ENCODE measurements around the gene GPR173. TPM values are rescaled to one million over a fixed set of nuclear protein-coding genes. Genes with fewer than 3 reads are reported as not detected.

Gene GPR173
- total RNA-seq, 4 donors from 2014 or later: 0.57 to 0.67 TPM; not detected in 2

GRCh38 chrX:53065104-53065503 lies 16.5 kb downstream of the GPR173 start:
- Histone ChIP-seq H3K27me3 (no peaks in the 10 kb centered on the region), H3K4me1 (no peaks in the 10 kb centered on the region), H3K36me3 (no peaks in the 10 kb centered on the region), H3K9me3 (no peaks in the 10 kb centered on the region), H3K27ac (no peak overlapping the region), H3K4me3 (no peak overlapping the region)
- no peak for DNase-seq
- TF ChIP-seq, protein P1, sequence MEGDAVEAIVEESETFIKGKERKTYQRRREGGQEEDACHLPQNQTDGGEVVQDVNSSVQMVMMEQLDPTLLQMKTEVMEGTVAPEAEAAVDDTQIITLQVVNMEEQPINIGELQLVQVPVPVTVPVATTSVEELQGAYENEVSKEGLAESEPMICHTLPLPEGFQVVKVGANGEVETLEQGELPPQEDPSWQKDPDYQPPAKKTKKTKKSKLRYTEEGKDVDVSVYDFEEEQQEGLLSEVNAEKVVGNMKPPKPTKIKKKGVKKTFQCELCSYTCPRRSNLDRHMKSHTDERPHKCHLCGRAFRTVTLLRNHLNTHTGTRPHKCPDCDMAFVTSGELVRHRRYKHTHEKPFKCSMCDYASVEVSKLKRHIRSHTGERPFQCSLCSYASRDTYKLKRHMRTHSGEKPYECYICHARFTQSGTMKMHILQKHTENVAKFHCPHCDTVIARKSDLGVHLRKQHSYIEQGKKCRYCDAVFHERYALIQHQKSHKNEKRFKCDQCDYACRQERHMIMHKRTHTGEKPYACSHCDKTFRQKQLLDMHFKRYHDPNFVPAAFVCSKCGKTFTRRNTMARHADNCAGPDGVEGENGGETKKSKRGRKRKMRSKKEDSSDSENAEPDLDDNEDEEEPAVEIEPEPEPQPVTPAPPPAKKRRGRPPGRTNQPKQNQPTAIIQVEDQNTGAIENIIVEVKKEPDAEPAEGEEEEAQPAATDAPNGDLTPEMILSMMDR (IDR thresholded peaks at IDR 0.05): no peak
- TF ChIP-seq POLR2A (IDR thresholded peaks at IDR 0.05): no peak

DNA sequence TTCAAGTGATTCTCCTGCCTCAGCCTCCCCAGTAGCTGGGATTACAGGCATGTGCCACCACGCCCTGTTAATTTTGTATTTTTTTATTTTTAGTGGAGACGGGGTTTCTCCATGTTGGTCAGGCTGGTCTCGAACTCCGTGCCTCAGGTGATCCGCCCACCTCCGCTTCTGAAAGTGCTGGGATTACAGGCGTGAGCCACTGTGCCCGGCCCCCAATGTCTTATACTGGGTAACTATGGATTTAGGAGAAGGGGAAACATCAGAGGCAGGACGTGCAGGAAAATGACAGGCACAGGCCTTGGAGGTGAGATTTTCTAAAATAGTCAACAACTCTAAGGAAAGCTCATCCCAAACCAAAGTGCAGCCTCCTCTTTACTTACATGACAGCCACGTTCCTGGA lies 22.5 kb downstream of the GPR173 start:
- H3K27me3 ChIP-seq: no peaks in the 10 kb centered on the region
- DNase-seq: no peak
- H3K4me3 ChIP-seq: no peak overlapping the region
- no peak for TF ChIP-seq POLR2A (IDR thresholded peaks at IDR 0.05)
- TF ChIP-seq, protein P1 (IDR thresholded peaks at IDR 0.05): no peak
- H3K27ac ChIP-seq: peak overlapping the region in 2 of 4 donors; percentile 72 to 78
- no peaks in the 10 kb centered on the region for H3K36me3 ChIP-seq
- no peaks in the 10 kb centered on the region for H3K4me1 ChIP-seq
- H3K9me3 ChIP-seq: no peaks in the 10 kb centered on the region

- no peaks in the 10 kb centered on the region for H3K27me3 ChIP-seq
- H3K36me3 ChIP-seq: no peaks in the 10 kb centered on the region
- no peaks in the 10 kb centered on the region for H3K4me1 ChIP-seq
- no peaks in the 10 kb centered on the region for H3K9me3 ChIP-seq
- peak overlapping the region; percentile 65 to 78 (median 72) for H3K27ac ChIP-seq
- no peak for TF ChIP-seq POLR2A (IDR thresholded peaks at IDR 0.05)
- TF ChIP-seq, protein P1 (IDR thresholded peaks at IDR 0.05): peak; percentile 45 to 80 (median 67)
- H3K4me3 ChIP-seq: peak overlapping the region; percentile 24 to 44 (median 34)
- peak; percentile 76 to 92 (median 83) for DNase-seq
Measured at GRCh38 chrX:53071604-53072417, 23.2 kb downstream of the GPR173 start.

- no peaks in the 10 kb centered on the region for H3K27me3 ChIP-seq
- no peak for DNase-seq
- H3K9me3 ChIP-seq: no peaks in the 10 kb centered on the region
- peak overlapping the region; percentile 66 to 78 (median 72) for H3K27ac ChIP-seq
- no peaks in the 10 kb centered on the region for H3K36me3 ChIP-seq
- peak overlapping the region in 1 of 4 donors; percentile 44 for H3K4me3 ChIP-seq
- no peaks in the 10 kb centered on the region for H3K4me1 ChIP-seq
- TF ChIP-seq, protein P1 (IDR thresholded peaks at IDR 0.05): no peak
- TF ChIP-seq POLR2A (IDR thresholded peaks at IDR 0.05): no peak
Measured at GRCh38 chrX:53072418-53073114, 24.0 kb downstream of the GPR173 start.

DNA sequence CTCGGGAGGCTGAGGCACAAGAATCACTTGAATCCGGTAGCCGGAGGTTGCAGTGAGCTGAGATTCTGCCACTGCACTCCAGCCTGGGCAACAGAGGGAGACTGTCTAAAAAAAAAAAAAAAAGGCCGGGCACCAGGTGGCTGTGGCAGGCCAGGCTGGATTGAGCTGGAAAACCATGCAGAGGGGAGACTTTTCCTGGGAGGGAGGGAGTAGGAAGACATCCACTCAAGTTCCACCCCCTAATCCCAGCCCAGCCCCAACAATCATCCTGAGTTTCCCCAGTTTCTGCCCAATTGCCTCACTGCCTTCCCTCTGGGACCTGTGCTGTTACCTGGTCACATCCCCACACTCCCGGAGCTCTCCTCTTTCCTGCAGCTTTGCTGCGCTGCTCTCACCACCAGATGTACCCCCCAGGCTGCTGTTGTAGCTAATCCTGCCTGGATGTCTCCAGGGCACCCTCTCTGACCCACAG lies 24.6 kb downstream of the GPR173 start:
- no peak for DNase-seq
- no peaks in the 10 kb centered on the region for H3K27me3 ChIP-seq
- H3K27ac ChIP-seq: peak overlapping the region; percentile 66 to 78 (median 72)
- no peak for TF ChIP-seq POLR2A (IDR thresholded peaks at IDR 0.05)
- TF ChIP-seq, protein P1 (IDR thresholded peaks at IDR 0.05): no peak
- H3K36me3 ChIP-seq: no peaks in the 10 kb centered on the region
- no peaks in the 10 kb centered on the region for H3K4me1 ChIP-seq
- no peaks in the 10 kb centered on the region for H3K9me3 ChIP-seq
- no peak overlapping the region for H3K4me3 ChIP-seq
